HG03066 (cell line): ENCODE measurements around the gene THTPA.

Experiments
- ATAC-seq: cut with Tn5 transposase; IDR thresholded peaks from one replicate; pipeline ENCODE4 v1.9.1; 2021; ENCODE audit warnings: low read depth; ENCODE audit not compliant: unreplicated experiment

The THTPA gene, protein sequence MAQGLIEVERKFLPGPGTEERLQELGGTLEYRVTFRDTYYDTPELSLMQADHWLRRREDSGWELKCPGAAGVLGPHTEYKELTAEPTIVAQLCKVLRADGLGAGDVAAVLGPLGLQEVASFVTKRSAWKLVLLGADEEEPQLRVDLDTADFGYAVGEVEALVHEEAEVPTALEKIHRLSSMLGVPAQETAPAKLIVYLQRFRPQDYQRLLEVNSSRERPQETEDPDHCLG

DNA sequence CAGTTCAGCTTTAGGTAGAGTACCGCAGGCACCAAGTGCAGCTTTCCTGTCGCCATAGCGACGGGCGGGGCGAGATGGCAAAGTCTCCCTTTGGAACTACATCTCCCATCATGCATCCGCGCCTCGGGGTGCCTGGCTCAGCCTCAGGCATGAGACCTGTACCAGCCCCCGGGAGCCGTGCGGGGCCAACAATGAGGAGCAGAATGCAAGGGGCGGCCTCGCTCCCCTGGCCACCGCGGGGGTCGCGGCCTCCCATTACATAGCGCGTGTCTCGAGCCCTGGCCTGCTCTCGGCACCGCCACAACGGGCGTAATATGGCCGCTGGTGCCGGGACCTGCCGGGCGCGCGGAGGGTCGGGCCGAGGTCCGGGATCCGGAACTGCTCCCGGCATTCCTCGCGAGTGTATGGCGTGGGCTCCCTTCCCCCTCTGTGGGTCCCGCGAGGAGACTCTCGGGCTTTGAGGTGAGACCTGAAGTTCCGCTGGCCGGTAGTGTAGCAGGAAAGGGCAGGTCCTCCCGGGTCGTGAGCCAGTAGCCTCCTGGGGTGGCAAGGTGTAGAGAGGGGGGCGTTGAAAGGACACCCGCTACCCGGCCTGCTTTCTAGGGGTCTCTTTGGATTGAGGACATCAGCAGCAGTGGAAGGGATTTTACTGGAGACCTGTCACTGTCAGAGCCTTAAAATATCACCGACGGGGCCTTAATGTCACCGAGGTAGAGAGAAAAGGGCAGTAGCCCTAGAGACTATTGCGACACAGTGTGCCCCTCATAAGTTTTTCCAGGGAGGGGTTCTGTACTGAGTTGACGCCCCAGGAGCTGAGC, at the start of gene THTPA:
Gene THTPA, plus strand, starts transcription at position 390 of the 818 bp plus-strand sequence. CDS start 487 bp downstream, outside the sequence.
- ATAC-seq: peak; percentile 87

DNA sequence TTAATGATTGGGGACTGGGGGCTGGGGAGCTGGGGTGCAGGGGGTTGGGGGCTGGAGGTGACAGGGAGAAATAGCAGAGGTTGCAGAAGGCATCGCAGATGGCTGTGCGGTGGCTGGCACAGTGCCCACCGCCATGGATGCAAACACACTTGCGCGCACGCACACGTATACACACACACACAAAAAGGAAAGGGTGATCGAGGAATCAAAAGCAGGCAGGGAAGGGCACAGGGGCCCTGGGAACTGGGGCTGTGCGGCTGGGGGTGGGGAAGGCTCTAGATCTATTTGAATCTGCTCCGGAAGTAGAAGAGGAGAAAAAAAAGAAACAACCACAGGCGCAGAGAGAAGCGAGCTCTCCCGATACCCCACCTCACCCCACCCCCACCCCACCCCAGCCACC, 43.9 kb upstream of the THTPA start:
- no peak for ATAC-seq

DNA sequence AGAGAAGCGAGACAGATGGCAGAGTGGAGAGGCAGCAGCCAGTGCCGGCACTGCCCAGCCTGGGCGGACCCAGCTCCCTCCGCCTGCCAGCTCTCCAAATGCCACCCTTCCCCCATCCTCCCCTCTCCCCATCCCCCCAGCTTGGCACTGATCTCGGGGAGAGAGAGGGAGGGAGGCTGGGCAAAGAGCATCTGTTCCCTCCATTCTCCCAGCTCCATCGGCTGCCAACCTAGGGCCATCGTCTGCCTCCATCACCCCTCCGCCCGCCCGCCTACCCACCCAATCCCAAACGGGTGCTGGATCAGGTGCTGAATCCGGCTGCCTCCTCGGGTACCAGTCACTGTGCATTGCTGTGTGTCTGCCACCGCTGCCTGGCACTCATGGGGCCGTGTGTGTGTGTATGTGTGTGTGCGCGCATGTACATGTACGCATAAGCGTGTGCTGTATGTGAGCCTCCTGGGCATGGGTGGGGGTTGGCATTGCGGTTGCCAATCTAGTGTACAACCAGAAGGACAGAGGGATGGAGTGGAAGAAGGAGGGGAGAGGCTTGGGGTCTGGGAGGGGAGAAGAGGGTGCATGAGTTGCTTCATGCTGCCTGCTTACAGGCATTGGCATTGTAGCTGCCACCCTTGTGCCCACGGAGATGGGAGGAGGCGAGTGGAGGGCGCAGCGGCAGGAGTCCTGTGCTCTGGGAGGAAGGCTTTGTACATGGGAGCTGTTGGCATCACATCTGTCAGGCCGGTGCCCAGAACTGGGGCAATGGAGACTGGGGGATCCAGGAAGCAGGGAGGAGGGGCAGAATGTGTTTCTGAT, 42.9 kb upstream of the THTPA start:
- no peak for ATAC-seq

DNA sequence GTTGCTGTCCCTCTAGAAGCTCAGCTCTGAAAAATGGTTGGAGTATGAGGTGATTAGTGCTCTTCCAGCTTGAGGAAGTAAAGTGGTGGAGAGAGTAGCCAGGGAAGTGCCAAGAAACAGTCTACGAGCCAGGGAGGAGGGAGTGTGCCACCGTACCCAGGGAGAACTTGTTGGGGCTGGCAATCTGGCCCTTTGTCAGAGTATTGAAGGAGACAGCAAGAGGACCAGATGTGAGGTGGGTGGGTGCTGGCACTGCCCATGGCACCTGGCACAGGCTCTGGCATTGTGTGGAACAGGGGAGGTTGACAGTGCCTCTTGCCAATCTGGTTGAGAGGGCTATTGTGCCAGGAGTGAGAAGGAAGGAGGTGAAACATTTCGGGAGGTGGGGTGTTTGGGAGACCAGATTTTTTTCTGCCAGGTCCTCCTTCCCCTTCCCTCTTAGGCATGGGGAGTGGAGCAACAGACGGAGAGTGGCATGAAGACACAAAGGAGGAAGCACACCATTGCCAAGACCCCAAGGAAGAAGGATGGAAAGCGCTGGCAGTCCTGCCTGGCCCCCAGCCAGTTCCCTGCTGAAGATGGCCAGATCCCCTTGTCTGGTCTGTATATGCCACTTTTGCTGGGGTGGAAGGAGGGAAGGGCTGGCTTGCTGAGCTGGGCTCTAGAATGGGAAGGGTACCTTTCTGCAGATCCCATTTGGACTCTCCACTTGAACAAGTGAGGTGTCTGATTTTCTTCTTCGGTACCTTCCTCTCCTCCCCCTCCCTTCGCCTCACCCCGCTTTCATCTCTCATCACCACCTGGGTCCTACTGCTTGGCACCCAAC, 42.0 kb upstream of the THTPA start:
- no peak for ATAC-seq

DNA sequence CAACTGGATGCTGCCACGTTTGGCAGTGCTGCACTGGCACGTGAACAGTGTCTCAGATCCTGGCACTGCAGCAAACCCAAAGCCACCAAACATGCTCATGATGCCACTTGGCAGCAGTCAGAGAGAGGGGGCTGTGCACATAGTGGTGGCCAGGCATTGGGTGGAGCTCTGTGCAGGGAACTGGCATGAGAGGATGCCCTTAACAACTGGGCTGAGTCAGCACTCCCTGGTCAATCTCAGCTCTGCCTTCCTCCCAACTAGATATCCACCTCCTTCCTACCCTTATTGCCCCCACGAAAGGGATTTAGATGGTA, 41.5 kb upstream of the THTPA start:
- no peak for ATAC-seq

DNA sequence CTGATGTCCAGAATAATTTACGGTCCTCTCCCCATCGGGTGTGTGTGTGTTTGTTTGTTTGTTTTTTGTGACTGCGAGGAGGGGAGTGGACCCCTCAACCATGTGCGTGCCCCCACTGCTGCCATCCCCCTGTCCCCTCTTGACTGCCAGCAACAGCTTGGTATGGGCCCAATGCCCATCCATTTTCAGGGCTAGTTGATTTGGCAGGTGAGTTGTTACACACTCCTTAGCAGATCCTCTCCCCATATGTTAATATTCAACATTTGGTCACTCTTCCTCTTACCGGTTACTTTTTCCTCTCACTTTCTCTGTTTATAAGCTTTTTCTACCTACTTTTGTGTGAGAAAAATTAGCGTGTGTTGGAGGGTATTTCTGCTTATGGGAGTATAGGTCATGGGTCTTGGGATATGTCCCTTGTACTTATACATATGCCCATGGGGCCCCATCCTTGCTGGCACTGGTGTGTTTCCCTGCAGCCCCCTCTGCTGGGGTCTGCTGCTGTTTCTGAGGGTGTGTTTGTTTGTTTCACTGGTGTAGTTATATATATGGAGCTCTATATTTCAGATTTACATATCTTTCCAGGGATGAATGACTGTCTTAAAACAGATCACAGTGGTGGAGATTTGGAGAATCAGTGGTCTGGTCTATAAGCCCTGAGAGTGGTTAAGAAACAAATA, 38.3 kb upstream of the THTPA start:
- no peak for ATAC-seq

DNA sequence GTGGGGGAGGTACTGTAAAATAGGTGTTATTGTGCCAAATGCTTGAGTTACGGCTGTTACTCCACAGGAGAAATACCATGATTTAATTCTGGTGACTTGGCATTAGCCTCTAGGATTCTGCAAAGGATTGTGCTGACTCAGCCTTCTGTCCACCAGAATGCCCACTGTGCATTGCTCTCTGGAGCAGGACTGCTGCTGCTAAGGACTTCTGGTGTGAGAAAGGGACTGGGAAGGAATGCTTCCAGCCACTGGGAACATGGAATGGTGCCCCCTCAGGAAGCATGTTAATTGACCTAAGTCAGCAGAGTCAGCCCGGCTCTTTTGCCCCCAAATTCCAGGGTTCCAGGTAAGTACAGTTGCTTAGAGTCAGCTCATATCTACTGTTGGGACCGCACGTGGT, 37.4 kb upstream of the THTPA start:
- ATAC-seq: no peak

DNA sequence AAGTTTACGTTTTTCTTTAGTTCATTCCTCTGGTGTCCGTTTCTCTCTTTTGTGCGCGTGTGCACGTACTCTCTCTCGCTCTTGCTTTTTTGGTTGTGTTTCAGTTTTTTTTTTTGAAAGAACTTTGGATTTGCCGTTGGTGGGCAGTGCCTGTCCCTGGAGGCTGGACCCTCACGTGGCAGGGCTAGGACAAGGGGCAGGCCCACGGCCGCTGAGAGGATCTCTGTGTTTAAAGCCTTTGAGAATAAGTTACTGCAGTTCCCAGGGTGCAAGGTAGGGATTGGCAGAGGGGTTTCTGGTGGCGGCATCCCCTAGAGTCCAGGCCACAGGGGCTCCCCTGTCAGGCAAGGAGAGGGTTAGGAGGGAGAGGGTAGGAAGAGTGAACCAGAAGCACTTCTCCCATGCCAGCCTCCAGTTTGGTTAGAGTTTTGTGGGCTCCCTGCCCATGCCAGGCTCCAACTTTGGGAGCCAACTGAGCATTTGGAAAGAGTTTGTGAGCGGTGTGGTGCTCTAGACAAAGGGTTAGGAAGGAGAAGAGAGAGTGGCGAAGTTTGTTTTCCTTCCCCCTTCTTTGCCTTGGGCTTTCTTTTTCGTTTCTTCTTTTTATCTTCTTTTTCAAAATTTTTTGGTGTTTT, 35.1 kb upstream of the THTPA start:
- no peak for ATAC-seq

DNA sequence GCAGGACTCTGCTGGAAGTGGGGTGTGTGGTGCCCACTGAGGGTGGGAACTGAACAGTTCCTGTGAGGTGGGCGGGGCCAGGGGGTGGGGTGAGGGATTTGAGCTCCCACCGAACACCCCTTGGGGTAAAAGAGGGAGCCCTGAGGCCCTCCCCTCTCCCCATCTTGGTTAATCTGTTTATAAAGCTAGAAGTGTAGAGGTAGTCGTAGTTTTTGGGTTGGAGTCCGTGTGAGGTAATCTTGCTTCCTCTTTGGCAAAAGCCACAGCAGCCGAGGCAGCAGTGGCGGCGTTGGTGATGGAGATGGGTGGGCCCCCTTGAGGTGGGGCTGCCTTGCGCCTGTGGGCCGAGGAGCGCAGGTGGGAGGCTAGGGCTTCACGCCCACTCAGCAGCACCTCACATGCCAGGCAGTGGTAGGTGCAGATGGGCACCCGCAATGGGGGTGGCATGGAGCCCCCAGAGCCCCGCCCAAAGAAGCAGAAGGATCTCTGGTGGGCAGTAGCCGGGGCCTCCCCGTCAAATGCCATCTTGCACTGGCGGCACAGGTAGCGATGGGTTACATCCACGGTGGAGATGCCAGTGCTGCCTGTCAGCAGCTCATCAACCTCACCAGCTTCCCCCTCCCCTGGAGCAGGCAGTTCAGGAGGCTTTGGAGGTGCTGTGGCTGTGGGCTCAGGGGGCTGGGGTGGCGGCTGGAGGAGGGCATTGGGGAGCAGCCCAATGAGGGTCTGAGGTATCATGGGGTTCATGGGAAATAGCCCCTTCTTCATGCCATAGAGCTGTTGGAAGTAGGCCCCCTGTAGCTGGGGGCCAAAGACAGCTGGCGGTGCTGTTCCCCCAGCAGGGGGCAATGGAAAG, 34.1 kb upstream of the THTPA start:
- no peak for ATAC-seq

DNA sequence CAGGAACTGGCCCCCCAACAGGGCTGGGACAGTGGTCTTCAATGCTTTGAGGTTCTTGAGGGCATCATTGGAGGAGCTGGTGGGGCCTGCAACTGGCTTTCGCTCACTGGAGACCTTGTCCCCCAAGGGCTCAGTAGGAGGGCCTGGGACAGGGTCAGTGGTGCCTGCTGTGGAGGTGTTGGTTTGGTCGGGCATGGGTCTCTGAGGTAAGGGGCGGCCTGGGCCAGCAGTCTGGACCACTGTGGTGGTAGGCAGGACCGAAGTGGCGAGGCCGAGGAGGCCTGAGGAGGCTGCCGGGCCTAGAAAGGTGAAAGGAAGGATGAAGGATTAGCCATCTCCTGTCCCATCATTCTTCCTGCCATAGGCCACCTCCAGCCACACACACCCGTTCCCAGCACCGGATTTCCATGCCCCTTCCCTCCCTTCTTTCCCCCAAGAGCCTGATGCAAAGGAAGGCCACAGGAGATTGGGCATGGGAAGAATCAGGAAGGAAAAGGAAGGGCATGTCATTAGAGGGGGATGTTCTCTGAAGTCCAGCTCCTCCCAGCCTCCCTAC, 33.4 kb upstream of the THTPA start:
- no peak for ATAC-seq

DNA sequence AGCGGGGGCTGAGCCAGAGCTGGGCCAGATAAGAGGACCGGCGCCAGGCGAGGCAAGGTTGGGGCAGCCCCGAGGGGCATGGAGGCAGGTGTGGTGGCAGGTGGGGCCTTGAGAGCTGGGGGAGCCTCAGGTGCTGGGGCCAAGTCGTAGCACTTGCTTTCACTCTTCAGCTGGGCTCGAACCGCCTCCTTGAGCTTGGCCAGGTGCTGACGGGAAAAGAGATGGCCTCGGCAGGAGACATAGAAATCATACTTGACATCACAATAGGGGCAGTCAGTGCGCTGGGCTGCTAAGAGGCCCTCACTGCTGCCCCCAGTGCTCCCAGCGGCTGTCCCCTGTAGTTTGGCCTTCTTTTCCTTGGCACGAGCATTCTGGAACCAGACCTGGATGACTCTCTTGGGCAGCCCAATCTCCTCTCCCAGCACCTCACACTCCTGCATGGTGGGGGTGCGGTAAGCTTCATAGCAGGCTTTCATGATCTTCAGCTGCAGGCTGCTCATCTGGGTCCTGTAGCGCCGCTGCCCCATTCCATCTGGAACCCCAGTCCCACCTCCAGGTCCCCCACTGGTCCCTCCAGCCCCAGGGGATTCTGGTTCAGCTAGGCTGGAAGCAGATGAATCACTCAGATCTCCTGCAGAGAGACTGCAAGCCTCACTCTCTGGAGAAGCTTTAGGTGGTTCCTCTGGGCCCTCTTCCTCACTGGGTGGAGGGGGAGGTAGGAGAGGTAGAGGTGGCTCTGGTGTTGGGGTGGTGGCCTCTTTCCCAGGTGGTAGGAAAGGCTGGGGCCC, 32.6 kb upstream of the THTPA start:
- no peak for ATAC-seq

DNA sequence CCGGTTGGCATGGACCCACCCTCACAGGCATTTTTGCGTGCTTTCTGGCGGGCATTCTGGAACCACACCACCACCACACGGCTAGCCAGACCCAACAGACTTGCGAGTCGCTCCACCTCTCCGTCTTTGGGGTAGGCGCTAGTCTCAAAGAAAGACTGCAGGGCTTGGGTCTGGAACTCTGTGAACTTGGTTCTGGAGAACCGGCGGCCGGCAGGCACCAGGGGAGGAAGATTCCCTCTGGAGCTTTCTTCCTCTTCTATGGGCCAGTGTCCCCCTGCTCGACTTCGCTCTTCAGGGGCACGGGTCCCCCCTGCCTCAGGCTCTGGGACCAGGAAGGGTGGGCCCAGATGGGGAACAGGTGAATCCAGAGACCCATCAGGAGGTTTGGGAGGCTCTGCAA, 31.1 kb upstream of the THTPA start:
- ATAC-seq: no peak

DNA sequence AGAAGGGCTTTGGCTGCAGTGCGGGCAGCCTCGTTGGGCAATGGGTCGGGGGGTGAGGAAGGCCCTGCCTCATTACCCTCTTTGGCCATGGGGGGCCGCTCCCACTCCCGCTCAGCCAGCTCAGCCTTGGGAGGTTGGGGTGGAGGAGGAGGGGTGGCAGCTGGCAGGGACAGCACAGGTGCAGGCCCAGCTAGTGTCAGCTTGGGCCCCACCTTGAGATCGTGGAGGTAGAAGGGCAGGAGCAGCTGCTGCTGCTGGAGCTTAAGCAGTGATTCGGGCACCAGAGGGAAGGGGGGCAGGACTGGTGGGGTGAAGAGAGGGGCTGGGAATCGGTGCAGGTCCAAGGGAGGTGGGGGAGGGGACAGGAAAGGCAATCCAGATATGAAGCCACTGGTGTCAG, 30.5 kb upstream of the THTPA start:
- no peak for ATAC-seq

DNA sequence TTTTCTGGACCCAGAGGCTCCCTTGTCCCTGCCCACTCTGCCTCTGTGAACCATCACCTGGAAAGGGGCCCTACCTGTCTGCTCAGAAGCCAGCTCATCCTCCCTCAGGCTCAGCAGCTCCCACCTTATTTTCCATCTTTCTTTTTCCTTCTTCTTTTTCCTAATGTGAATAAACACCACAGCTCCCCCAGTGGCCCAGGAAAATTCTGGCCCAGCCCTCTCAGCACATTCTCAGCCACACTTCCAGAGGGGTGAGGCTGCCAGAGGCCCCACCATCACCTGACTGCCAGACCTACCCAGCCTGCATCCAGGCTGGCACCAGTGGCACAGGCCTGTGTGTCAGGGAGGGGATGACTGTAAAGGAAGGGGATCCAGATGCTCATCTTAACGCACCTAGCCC, 27.5 kb upstream of the THTPA start:
- no peak for ATAC-seq

DNA sequence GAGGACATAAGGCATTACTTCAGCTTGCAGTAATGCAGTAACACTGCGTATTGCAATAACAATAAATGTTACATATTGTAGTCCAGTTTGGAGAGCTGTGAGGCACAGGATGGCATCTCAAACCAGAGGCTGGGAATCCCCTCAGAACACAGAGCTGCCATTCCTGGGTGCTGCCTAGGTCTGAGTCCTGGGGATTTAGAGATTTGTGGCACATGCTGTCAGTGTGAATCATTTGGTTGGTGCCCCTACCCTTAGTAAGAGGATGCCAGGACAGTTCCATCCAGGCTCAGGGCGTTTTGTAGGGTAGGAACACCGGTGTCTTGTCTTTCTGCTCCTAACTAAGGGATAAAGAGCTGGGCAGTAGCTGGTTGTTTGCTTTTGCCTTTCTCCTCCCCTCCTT, 27.1 kb upstream of the THTPA start:
- no peak for ATAC-seq

DNA sequence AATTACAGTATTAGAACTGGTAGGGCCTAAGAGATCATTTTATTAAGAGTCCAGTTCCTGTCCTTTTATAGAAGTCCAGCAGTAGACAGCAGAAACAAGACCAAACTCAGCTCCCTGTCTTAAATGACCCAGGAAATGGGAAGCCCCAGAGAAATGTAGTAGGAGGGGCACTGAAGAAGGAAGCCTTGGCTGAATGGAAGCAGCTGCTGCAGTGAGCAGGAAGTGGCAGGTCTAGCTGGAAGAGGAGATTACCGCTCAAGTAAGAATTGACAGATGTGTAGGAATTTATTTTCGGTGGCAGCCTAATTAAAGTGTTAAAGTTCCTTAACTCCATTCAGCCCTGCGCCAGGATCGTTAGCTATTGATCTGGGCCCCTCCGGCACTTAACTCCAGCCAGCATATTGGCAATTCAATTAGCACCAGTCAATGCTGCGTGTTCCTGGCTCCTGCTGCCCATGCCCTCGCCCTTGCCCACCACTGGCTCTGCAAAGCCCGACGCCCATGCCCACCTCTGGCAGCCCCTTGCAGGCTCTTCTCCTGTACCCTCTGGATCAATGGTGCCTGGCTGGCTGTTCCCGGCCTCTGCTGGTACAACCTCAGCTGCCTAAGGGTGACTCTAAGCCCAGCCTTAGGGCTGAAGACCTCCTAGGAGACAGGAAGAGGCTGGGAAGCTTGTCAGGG, 25.6 kb upstream of the THTPA start:
- no peak for ATAC-seq

DNA sequence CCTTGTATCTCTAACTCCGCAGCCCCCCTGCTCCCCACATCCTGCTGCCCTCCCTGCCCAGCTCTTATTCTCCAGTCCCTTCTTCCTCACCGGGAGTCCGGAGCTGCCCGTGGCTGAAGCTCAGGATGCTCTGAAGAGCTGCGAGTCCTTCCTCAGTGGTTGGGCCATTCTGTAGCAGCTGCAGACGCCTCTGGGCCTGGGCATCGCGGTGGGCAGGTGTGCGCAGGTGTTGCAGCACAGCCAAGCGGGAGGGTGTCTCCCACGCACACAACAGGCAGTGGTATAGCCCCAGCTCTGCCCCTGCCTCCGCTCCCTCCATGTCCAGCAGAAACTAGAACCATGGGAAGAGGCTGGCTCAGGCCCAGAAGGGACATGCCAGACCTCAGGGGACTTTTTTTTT, 24.7 kb upstream of the THTPA start:
- ATAC-seq: no peak
